Measurements from ENCODE around the gene TMEM175.
"Not testable (repeated sequence)": the region's sequence is repeated elsewhere in the genome, so short reads cannot be mapped to it uniquely, and the experiment has no call there.

The TMEM175 gene

GRCh38 chr4:930827-931193, 1.4 kb upstream of the TMEM175 start:
- no peak for TF ChIP-seq CTCF (conservative IDR thresholded peaks at IDR 0.05; ENCODE audit: low read depth, low read length)
- H3K4me3 ChIP-seq (ENCODE audit: low read length), result peak overlapping the region; percentile 96
- DNase-seq (ENCODE audit: low read depth), result no peak

GRCh38 chr4:931194-931959, 883 bp upstream of the TMEM175 start:
- H3K4me3 ChIP-seq (ENCODE audit: low read length), result peak overlapping the region; percentile 96
- peak; percentile 3 for DNase-seq (ENCODE audit: low read depth)
- no peak for TF ChIP-seq CTCF (conservative IDR thresholded peaks at IDR 0.05; ENCODE audit: low read depth, low read length)

GRCh38 chr4:932713-933070, 432 bp downstream of the TMEM175 start:
- peak overlapping the region; percentile 96 for H3K4me3 ChIP-seq (ENCODE audit: low read length)
- DNase-seq (ENCODE audit: low read depth), result peak; percentile 0
- TF ChIP-seq CTCF (conservative IDR thresholded peaks at IDR 0.05; ENCODE audit: low read depth, low read length), result peak; percentile 19

GRCh38 chr4:939508-939907, 7.2 kb downstream of the TMEM175 start:
- not testable (repeated sequence) for H3K4me3 ChIP-seq (ENCODE audit: low read length); DNase-seq (ENCODE audit: low read depth)

GRCh38 chr4:945274-946102, 13.2 kb downstream of the TMEM175 start:
- no peak overlapping the region for H3K4me3 ChIP-seq (ENCODE audit: low read length)
- TF ChIP-seq CTCF (conservative IDR thresholded peaks at IDR 0.05; ENCODE audit: low read depth, low read length), result no peak
- DNase-seq (ENCODE audit: low read depth), result no peak

GRCh38 chr4:946103-946450, 13.8 kb downstream of the TMEM175 start:
- DNase-seq (ENCODE audit: low read depth), result no peak
- H3K4me3 ChIP-seq (ENCODE audit: low read length), result no peak overlapping the region
- no peak for TF ChIP-seq CTCF (conservative IDR thresholded peaks at IDR 0.05; ENCODE audit: low read depth, low read length)

GRCh38 chr4:946517-947471, 14.5 kb downstream of the TMEM175 start:
- H3K4me3 ChIP-seq (ENCODE audit: low read length), result no peak overlapping the region
- no peak for TF ChIP-seq CTCF (conservative IDR thresholded peaks at IDR 0.05; ENCODE audit: low read depth, low read length)
- no peak for DNase-seq (ENCODE audit: low read depth)
